Kidney epithelial cell (primary cell): ENCODE measurements around the gene KSR2. TPM values are rescaled to one million over a fixed set of nuclear protein-coding genes. Genes with fewer than 3 reads are reported as not detected.

Experiments
- DNase-seq: peaks from one replicate; pipeline ENCODE4 v3.0.0-alpha.2; 2010; ENCODE audit warnings: low read depth
- H3K27me3 ChIP-seq: 2 replicates; pipeline ENCODE4 v1.6.0; 2011; ENCODE audit warnings: low read length; ENCODE audit not compliant: control insufficient read depth, insufficient read depth
- H3K36me3 ChIP-seq: 2 replicates; pipeline ENCODE4 v1.5.1; 2011; ENCODE audit warnings: low read length; ENCODE audit not compliant: control insufficient read depth, insufficient read depth
- H3K4me3 ChIP-seq: 2 replicates; pipeline ENCODE4 v1.5.1; 2011; ENCODE audit warnings: low read depth, mild to moderate bottlenecking, control low read depth, low read length
- total RNA-seq: library from RNA; depleted of rRNA; stranded (reverse); fragments of >200 nt; gene quantifications from 2 replicates; pipeline ENCODE4 v1.2.3, GENCODE V29; 2015
- TF ChIP-seq, protein P1 (sequence below): IDR thresholded peaks from 2 replicates; pipeline ENCODE4 v1.5.1; 2011; ENCODE audit warnings: mild to moderate bottlenecking, moderate library complexity, low read length, control low read depth, inconsistent platforms; ENCODE audit not compliant: insufficient read depth, poor library complexity, severe bottlenecking

Gene KSR2
- total RNA-seq, 1 donor from 2014 or later: 0.29 TPM

GRCh38 chr12:117447665-117448366 is 521.0 kb downstream of the KSR2 start:
- Histone ChIP-seq H3K36me3 (no peaks in the 10 kb centered on the region), H3K27me3 (peaks cover 2% of the 10 kb centered on the region), H3K4me3 (no peak overlapping the region)
- TF ChIP-seq, protein P1, sequence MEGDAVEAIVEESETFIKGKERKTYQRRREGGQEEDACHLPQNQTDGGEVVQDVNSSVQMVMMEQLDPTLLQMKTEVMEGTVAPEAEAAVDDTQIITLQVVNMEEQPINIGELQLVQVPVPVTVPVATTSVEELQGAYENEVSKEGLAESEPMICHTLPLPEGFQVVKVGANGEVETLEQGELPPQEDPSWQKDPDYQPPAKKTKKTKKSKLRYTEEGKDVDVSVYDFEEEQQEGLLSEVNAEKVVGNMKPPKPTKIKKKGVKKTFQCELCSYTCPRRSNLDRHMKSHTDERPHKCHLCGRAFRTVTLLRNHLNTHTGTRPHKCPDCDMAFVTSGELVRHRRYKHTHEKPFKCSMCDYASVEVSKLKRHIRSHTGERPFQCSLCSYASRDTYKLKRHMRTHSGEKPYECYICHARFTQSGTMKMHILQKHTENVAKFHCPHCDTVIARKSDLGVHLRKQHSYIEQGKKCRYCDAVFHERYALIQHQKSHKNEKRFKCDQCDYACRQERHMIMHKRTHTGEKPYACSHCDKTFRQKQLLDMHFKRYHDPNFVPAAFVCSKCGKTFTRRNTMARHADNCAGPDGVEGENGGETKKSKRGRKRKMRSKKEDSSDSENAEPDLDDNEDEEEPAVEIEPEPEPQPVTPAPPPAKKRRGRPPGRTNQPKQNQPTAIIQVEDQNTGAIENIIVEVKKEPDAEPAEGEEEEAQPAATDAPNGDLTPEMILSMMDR: no peak
- no peak for DNase-seq

GRCh38 chr12:117444781-117445180 is 524.0 kb downstream of the KSR2 start:
- TF ChIP-seq, protein P1: no peak
- H3K27me3 ChIP-seq: peaks cover 4% of the 10 kb centered on the region
- no peak overlapping the region for H3K4me3 ChIP-seq
- no peak for DNase-seq
- no peaks in the 10 kb centered on the region for H3K36me3 ChIP-seq

DNA sequence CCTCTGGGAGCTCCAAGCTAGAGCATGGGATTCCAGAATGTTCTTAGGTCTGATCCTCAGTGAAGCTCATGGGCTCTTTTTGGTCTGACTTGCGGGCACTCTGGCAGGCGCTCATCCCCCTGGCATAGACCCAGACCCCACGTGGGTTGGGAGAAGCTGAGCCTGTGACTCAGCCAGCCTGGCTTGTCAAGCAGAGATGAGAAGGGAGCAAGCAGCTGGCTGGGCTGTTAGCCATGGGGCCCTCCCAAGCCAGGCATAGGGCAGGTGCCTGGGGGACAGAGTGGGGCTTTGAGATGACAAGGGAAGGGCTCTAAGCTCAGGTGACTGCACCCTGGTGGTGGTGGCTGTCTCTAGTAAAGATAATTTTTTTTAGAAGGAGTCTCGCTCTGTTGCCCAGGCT is 527.0 kb downstream of the KSR2 start:
- Histone ChIP-seq H3K27me3 (peaks cover 13% of the 10 kb centered on the region), H3K4me3 (no peak overlapping the region), H3K36me3 (no peaks in the 10 kb centered on the region)
- TF ChIP-seq, protein P1: no peak
- DNase-seq: peak; percentile 10

DNA sequence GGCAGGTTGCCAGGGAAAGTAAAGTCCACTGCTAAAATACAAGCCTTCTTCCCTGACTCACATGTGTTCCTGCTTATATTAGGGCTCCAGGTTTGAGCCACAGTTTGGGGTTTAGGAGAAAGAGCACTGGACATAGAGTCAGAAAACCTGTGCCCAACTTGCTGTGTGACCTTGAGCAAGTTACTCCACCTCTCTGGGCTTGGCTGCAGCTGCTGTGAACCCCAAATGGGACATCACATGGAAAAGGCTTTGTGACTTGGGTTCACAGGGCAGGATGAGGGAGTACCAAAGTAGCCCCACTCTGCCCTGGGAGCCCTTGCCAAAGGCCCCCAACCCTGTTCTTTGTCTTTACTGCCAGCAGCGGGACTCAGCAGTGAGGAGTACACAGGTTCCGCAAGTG is 528.4 kb downstream of the KSR2 start:
- TF ChIP-seq, protein P1: no peak
- no peaks in the 10 kb centered on the region for H3K36me3 ChIP-seq
- DNase-seq: no peak
- H3K27me3 ChIP-seq: peaks cover 13% of the 10 kb centered on the region
- no peak overlapping the region for H3K4me3 ChIP-seq

DNA sequence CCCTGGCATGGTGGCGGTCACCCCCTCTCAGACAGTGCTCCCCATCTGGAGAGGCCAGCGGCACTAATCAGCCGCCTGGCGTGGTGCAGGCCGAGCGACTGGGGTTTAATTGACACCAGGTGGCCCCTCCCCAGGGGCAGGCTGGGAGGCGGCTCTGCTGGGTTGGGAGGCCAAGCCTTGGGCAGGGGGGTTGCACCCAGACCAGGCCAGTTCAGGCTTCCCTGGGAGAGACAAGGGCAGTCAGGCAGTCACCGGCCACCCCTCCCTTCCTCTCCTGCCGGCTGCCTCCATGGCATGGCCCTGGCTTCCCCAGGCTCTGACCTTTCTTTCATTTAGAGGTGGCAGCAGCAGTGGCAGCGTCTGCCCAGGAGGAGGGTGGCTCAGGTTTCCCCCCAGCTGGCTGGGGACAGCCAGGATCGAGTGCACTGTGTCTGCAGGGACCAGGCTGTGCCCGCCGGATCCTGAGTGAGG is 529.2 kb downstream of the KSR2 start:
- no peak overlapping the region for H3K4me3 ChIP-seq
- peaks cover 13% of the 10 kb centered on the region for H3K27me3 ChIP-seq
- H3K36me3 ChIP-seq: no peaks in the 10 kb centered on the region
- TF ChIP-seq, protein P1: no peak
- no peak for DNase-seq

DNA sequence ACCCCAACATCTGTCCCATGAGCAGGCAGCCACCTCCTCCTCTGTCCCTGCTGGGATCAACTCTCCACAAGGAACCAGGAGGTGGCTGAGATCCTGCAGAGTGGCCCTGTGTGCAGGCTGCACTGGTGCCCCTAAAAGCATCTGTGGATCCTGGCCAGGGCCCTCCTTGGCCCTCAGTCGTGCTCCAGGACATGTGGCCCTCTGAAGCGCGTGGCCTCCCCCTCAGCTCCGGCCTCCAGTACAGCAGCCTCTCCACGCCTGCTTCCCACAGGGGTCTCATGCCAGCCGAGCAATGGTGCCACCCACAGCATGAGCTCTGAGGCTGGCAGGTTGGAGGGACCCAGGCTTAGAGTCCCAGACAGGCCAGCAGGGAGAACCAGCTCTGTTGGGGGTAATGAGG is 530.0 kb downstream of the KSR2 start:
- Histone ChIP-seq H3K36me3 (no peaks in the 10 kb centered on the region), H3K4me3 (no peak overlapping the region), H3K27me3 (peaks cover 13% of the 10 kb centered on the region)
- DNase-seq: no peak
- TF ChIP-seq, protein P1: no peak
